Measurements from ENCODE around the gene YARS1.

The YARS1 gene

GRCh38 chr1:32748348-32748747 lies 68.8 kb downstream of the YARS1 start:
- ATAC-seq (replicated peaks) (no peak), DNase-seq (no peak)
- no peaks in the 10 kb centered on the region for H3K27me3 Mint-ChIP-seq
- H3K36me3 Mint-ChIP-seq (ENCODE audit: insufficient read depth) = peaks cover 3% of the 10 kb centered on the region
- no peak overlapping the region for H3K27ac Mint-ChIP-seq
- H3K9me3 Mint-ChIP-seq = no peaks in the 10 kb centered on the region
- H3K4me3 Mint-ChIP-seq = no peak overlapping the region
- H3K4me1 Mint-ChIP-seq (ENCODE audit: low read depth in 2 of 2) = peaks cover 4 to 7% of the 10 kb centered on the region in 2 donors

- no peaks in the 10 kb centered on the region for H3K9me3 Mint-ChIP-seq
- no peak for ATAC-seq (replicated peaks)
- peaks cover 1 to 2% of the 10 kb centered on the region in 2 donors for H3K4me1 Mint-ChIP-seq (ENCODE audit: low read depth in 2 of 2)
- H3K36me3 Mint-ChIP-seq (ENCODE audit: insufficient read depth) = peaks cover 1% of the 10 kb centered on the region
- no peak for DNase-seq
- H3K27ac Mint-ChIP-seq = no peak overlapping the region
- H3K4me3 Mint-ChIP-seq = no peak overlapping the region
- H3K27me3 Mint-ChIP-seq = peaks cover 0 to 11% of the 10 kb centered on the region in 2 donors
Observed at GRCh38 chr1:32746130-32746529, 71.0 kb downstream of the YARS1 start.

GRCh38 chr1:32744071-32744425 lies 73.1 kb downstream of the YARS1 start:
- Mint-ChIP-seq H3K27ac (no peak overlapping the region), H3K9me3 (no peaks in the 10 kb centered on the region), H3K4me3 (peak overlapping the region in 1 of 2 donors; percentile 67), H3K36me3 (ENCODE audit: insufficient read depth) (no peaks in the 10 kb centered on the region), H3K27me3 (peaks cover 0 to 20% of the 10 kb centered on the region in 2 donors), H3K4me1 (ENCODE audit: low read depth in 2 of 2) (peaks cover 1 to 3% of the 10 kb centered on the region in 2 donors)
- DNase-seq (no peak), ATAC-seq (replicated peaks) (no peak)

GRCh38 chr1:32743380-32744070 lies 73.6 kb downstream of the YARS1 start:
- Mint-ChIP-seq H3K4me1 (ENCODE audit: low read depth in 2 of 2) (peaks cover 1 to 3% of the 10 kb centered on the region in 2 donors), H3K27ac (no peak overlapping the region), H3K4me3 (peak overlapping the region in 1 of 2 donors; percentile 67), H3K9me3 (no peaks in the 10 kb centered on the region), H3K27me3 (peaks cover 0 to 20% of the 10 kb centered on the region in 2 donors), H3K36me3 (ENCODE audit: insufficient read depth) (no peaks in the 10 kb centered on the region)
- DNase-seq (no peak), ATAC-seq (replicated peaks) (no peak)

- ATAC-seq (replicated peaks) (no peak), DNase-seq (no peak)
- H3K4me3 Mint-ChIP-seq = peak overlapping the region; percentile 67 to 76
- H3K36me3 Mint-ChIP-seq (ENCODE audit: insufficient read depth) = no peaks in the 10 kb centered on the region
- H3K4me1 Mint-ChIP-seq (ENCODE audit: low read depth in 2 of 2) = peaks cover 1 to 3% of the 10 kb centered on the region in 2 donors
- H3K27ac Mint-ChIP-seq = no peak overlapping the region
- no peaks in the 10 kb centered on the region for H3K9me3 Mint-ChIP-seq
- peaks cover 0 to 20% of the 10 kb centered on the region in 2 donors for H3K27me3 Mint-ChIP-seq
Observed at GRCh38 chr1:32742956-32743355, 74.2 kb downstream of the YARS1 start.

- ATAC-seq (replicated peaks) = peak; percentile 10
- Mint-ChIP-seq H3K9me3 (no peaks in the 10 kb centered on the region), H3K4me3 (peak overlapping the region; percentile 67 to 76), H3K27me3 (peaks cover 0 to 21% of the 10 kb centered on the region in 2 donors), H3K36me3 (ENCODE audit: insufficient read depth) (no peaks in the 10 kb centered on the region), H3K4me1 (ENCODE audit: low read depth in 2 of 2) (peaks cover 1 to 3% of the 10 kb centered on the region in 2 donors), H3K27ac (no peak overlapping the region)
- DNase-seq = no peak
Observed at GRCh38 chr1:32742199-32742947, 74.8 kb downstream of the YARS1 start.

- peak overlapping the region in 1 of 2 donors; percentile 73 for H3K27ac Mint-ChIP-seq
- no peak for DNase-seq
- H3K27me3 Mint-ChIP-seq = peaks cover 0 to 29% of the 10 kb centered on the region in 2 donors
- H3K36me3 Mint-ChIP-seq (ENCODE audit: insufficient read depth) = no peaks in the 10 kb centered on the region
- H3K4me3 Mint-ChIP-seq = peak overlapping the region; percentile 76 to 79
- peak; percentile 59 for ATAC-seq (replicated peaks)
- H3K4me1 Mint-ChIP-seq (ENCODE audit: low read depth in 2 of 2) = peaks cover 1 to 3% of the 10 kb centered on the region in 2 donors
- no peaks in the 10 kb centered on the region for H3K9me3 Mint-ChIP-seq
Observed at GRCh38 chr1:32741413-32742198, 75.6 kb downstream of the YARS1 start.

GRCh38 chr1:32741059-32741412 lies 76.1 kb downstream of the YARS1 start:
- no peak for DNase-seq
- H3K27me3 Mint-ChIP-seq = peaks cover 0 to 32% of the 10 kb centered on the region in 2 donors
- no peaks in the 10 kb centered on the region for H3K36me3 Mint-ChIP-seq (ENCODE audit: insufficient read depth)
- H3K4me1 Mint-ChIP-seq (ENCODE audit: low read depth in 2 of 2) = peaks cover 1 to 3% of the 10 kb centered on the region in 2 donors
- peak overlapping the region in 1 of 2 donors; percentile 73 for H3K27ac Mint-ChIP-seq
- no peaks in the 10 kb centered on the region for H3K9me3 Mint-ChIP-seq
- H3K4me3 Mint-ChIP-seq = peak overlapping the region; percentile 76 to 79
- ATAC-seq (replicated peaks) = no peak

GRCh38 chr1:32736812-32737791 lies 80.1 kb downstream of the YARS1 start:
- Mint-ChIP-seq H3K27me3 (peaks cover 0 to 21% of the 10 kb centered on the region in 2 donors), H3K9me3 (no peaks in the 10 kb centered on the region), H3K4me3 (no peak overlapping the region), H3K36me3 (ENCODE audit: insufficient read depth) (no peaks in the 10 kb centered on the region), H3K27ac (peak overlapping the region in 1 of 2 donors; percentile 29), H3K4me1 (ENCODE audit: low read depth in 2 of 2) (peaks cover 0 to 3% of the 10 kb centered on the region in 2 donors)
- DNase-seq (no peak), ATAC-seq (replicated peaks) (no peak)

GRCh38 chr1:32733582-32734321 lies 83.4 kb downstream of the YARS1 start:
- Mint-ChIP-seq H3K4me1 (ENCODE audit: low read depth in 2 of 2) (peaks cover 7 to 9% of the 10 kb centered on the region in 2 donors), H3K4me3 (no peak overlapping the region), H3K27me3 (peaks cover 0 to 11% of the 10 kb centered on the region in 2 donors), H3K36me3 (ENCODE audit: insufficient read depth) (no peaks in the 10 kb centered on the region), H3K27ac (no peak overlapping the region), H3K9me3 (no peaks in the 10 kb centered on the region)
- no peak for DNase-seq
- no peak for ATAC-seq (replicated peaks)

- no peak for ATAC-seq (replicated peaks)
- no peak for DNase-seq
- H3K27me3 Mint-ChIP-seq = peaks cover 6 to 31% of the 10 kb centered on the region in 2 donors
- peaks cover 15 to 18% of the 10 kb centered on the region in 2 donors for H3K4me1 Mint-ChIP-seq (ENCODE audit: low read depth in 2 of 2)
- H3K27ac Mint-ChIP-seq = no peak overlapping the region
- no peaks in the 10 kb centered on the region for H3K9me3 Mint-ChIP-seq
- no peak overlapping the region for H3K4me3 Mint-ChIP-seq
- no peaks in the 10 kb centered on the region for H3K36me3 Mint-ChIP-seq (ENCODE audit: insufficient read depth)
Observed at GRCh38 chr1:32729254-32730046, 87.7 kb downstream of the YARS1 start.

Measured in effector memory CD8-positive, alpha-beta T cell (primary cell).